AG09319 (cell line): ENCODE results near the gene FARP1.

ENCODE experiments used
- DNase-seq: peaks from one replicate; pipeline ENCODE4 v3.0.0-alpha.2; 2010; ENCODE audit warnings: low read depth; ENCODE audit errors: extremely low read depth
- CTCF ChIP-seq: IDR thresholded peaks from 2 replicates; pipeline ENCODE4 v1.5.1; 2011; ENCODE audit warnings: low read depth, mild to moderate bottlenecking, inconsistent platforms, low read length, moderate library complexity

The FARP1 gene

GRCh38 chr13:98272549-98272948 lies 129.7 kb downstream of the FARP1 start:
- no peak for DNase-seq
- no peak for TF ChIP-seq CTCF

DNA sequence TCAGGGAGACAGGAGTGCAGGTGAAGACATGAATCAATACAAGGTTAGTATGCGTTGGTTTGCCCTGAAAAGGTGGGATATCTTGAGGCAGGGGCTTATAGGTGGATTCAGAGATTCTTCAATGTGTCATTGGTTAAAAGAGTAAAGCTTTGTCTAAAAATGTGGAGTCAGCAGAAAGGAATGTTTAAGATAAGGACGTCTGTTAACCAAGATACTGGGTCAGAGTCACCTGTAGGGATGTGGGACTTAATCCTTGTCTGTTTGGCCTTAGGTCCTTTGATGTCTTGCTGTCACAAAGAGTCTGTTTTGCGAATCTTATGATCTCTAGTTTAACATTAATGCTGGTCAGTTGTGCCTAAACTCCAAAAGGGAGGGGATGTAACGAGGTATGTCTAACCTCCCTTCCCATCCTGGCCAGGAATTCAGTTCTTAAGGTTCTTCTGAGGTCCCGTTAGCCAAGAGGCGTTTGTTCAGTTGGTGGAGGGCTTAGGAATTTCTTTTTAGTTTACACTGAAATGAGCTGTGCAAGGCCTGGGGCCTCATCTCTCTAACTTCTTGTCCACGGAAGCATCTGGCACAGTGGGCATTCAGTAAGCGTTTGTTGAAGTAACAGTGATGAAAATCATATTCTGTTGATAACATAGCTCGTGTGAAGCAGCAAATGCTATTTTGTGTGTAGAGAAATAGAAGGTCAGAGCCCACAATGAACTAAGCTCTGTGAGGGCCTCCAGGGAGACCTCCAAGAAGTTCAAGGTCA lies 130.4 kb downstream of the FARP1 start:
- no peak for TF ChIP-seq CTCF
- DNase-seq: no peak

GRCh38 chr13:98273824-98274742 lies 131.2 kb downstream of the FARP1 start:
- TF ChIP-seq CTCF: no peak
- no peak for DNase-seq

- DNase-seq: no peak
- no peak for TF ChIP-seq CTCF
Measured at GRCh38 chr13:98274921-98275487, 132.1 kb downstream of the FARP1 start.

- no peak for TF ChIP-seq CTCF
- no peak for DNase-seq
Measured at GRCh38 chr13:98275681-98276171, 132.8 kb downstream of the FARP1 start.

GRCh38 chr13:98276486-98276885 lies 133.6 kb downstream of the FARP1 start:
- no peak for DNase-seq
- no peak for TF ChIP-seq CTCF
